Measurements from ENCODE around the gene TEFM. TPM values are rescaled to one million over a fixed set of nuclear protein-coding genes. Genes with fewer than 3 reads are reported as not detected.

TEFM gene
- total and polyA plus RNA-seq, 2 of the 8 experiments (the other 6 are each of a cell fraction or from before 2014, with no cell fraction given): 6.1 to 10.9 TPM

DNA sequence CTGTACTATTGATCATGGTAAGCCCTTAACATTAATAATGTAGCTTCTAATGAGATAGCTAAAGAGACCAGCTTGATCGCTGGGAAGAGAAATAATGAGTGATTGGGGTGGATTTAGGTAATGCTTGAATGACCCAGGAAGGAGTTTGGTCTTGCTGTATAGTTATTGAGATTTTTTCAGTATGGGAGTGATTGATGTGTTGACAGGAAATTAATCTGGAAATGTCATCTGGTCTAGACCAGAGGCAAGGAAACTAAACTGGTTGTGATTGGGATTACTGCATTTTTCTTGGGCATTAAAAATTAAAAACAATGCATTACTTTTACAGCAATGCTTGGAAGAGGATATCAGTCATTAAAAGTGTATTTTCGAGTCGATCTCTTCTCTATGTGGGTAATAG, 11.8 kb downstream of the TEFM start:
- H4K91ac ChIP-seq (replicated peaks; ENCODE audit: insufficient read length, low read length): no peak overlapping the region
- no peak overlapping the region for H3K14ac ChIP-seq (ENCODE audit: insufficient read length)
- H3K36me3 ChIP-seq (ENCODE audit: control insufficient read depth in 2 of 4, insufficient read depth in 4 of 4, low read length in 3 of 4): peaks cover 3 to 61% (median 10%) of the 10 kb centered on the region in 4 experiments; a peak in 6 of 8 replicates
- no peaks in the 10 kb centered on the region for H3K79me1 ChIP-seq (ENCODE audit: low read depth, low read length)
- H3K4me3 ChIP-seq (ENCODE audit: extremely low read depth in 1 of 4, insufficient read depth in 2 of 4, low read depth in 3 of 4, low read length in 4 of 4): no peak overlapping the region
- H2BK15ac ChIP-seq (ENCODE audit: low read length): no peak overlapping the region
- CTCF ChIA-PET (ENCODE audit: partially characterized antibody): interaction anchor here (0.9 to 1.7 kb wide), 2 partner anchors 11 to 16 kb away, joined by 3 to 4 read pairs; no protein-coding TSS in a partner anchor
- no peak overlapping the region for H2BK12ac ChIP-seq (ENCODE audit: low read depth, low read length)
- no peak overlapping the region for H3K27ac ChIP-seq (ENCODE audit: low read depth, low read length)
- H3K9me3 ChIP-seq (ENCODE audit: insufficient read depth in 2 of 2, low read depth in 1 of 2, low read length in 1 of 2): no peaks in the 10 kb centered on the region
- H4K5ac ChIP-seq (ENCODE audit: insufficient read length, low read depth, low read length): no peak overlapping the region
- TF ChIP-seq POLR2AphosphoS5 (IDR thresholded peaks at IDR 0.05; ENCODE audit: low read depth, low read length): no peak
- no peak for TF ChIP-seq CHD2 (IDR thresholded peaks at IDR 0.05; ENCODE audit: low read length)
- TF ChIP-seq, protein P1, sequence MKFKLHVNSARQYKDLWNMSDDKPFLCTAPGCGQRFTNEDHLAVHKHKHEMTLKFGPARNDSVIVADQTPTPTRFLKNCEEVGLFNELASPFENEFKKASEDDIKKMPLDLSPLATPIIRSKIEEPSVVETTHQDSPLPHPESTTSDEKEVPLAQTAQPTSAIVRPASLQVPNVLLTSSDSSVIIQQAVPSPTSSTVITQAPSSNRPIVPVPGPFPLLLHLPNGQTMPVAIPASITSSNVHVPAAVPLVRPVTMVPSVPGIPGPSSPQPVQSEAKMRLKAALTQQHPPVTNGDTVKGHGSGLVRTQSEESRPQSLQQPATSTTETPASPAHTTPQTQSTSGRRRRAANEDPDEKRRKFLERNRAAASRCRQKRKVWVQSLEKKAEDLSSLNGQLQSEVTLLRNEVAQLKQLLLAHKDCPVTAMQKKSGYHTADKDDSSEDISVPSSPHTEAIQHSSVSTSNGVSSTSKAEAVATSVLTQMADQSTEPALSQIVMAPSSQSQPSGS (IDR thresholded peaks at IDR 0.05; ENCODE audit: low read length): no peak
- no peak for TF ChIP-seq MAFK (IDR thresholded peaks at IDR 0.05; ENCODE audit: low read depth, low read length)
- TF ChIP-seq, protein P2, sequence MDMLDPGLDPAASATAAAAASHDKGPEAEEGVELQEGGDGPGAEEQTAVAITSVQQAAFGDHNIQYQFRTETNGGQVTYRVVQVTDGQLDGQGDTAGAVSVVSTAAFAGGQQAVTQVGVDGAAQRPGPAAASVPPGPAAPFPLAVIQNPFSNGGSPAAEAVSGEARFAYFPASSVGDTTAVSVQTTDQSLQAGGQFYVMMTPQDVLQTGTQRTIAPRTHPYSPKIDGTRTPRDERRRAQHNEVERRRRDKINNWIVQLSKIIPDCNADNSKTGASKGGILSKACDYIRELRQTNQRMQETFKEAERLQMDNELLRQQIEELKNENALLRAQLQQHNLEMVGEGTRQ (IDR thresholded peaks at IDR 0.05; ENCODE audit: low read length): no peak
- no peak for TF ChIP-seq SIX5 (IDR thresholded peaks at IDR 0.05; ENCODE audit: low read depth, low read length)
- no peak for TF ChIP-seq GTF2F1 (IDR thresholded peaks at IDR 0.05; ENCODE audit: borderline replicate concordance, low read depth, low read length)
- no peak for TF ChIP-seq ZNF274 (IDR thresholded peaks at IDR 0.05; ENCODE audit: borderline replicate concordance, extremely low read depth, low read length)
- no peak for TF ChIP-seq PHF8 (conservative IDR thresholded peaks at IDR 0.05; ENCODE audit: low read depth, low read length)
- TF ChIP-seq EP300 (IDR thresholded peaks at IDR 0.05; ENCODE audit: borderline replicate concordance in 1 of 2, low read depth in 2 of 2, low read length in 2 of 2): no peak
- H3K4me2 ChIP-seq (ENCODE audit: insufficient read depth in 1 of 2, low read depth in 2 of 2, low read length in 2 of 2): no peak overlapping the region
- H2BK5ac ChIP-seq (ENCODE audit: low read depth, low read length): no peak overlapping the region
- H4K8ac ChIP-seq (ENCODE audit: extremely low read depth, insufficient read depth, low read length): no peak overlapping the region
- H2BK120ac ChIP-seq (replicated peaks; ENCODE audit: low read depth, low read length): no peak overlapping the region
- 90% methylated on average over 3 of the region's 3 CpGs; no CpG with 5 or more reads in 1 of the 2 experiments for WGBS, 2 experiments (ENCODE audit: extremely low coverage in 1 of 2, insufficient coverage in 1 of 2, insufficient read length in 1 of 2, insufficient replicate concordance in 2 of 2, low coverage in 1 of 2, low lambda C conversion rate in 2 of 2, missing lambda C conversion rate in 1 of 2)
- H3K4me1 ChIP-seq (replicated peaks in 1 of 4; ENCODE audit: control insufficient read depth in 3 of 4, insufficient read depth in 4 of 4, low read length in 3 of 4): no peaks in the 10 kb centered on the region
- no peak overlapping the region for H3K4ac ChIP-seq (replicated peaks; ENCODE audit: insufficient read length, low read depth, low read length)
- H3K27me3 ChIP-seq (replicated peaks in 1 of 4; ENCODE audit: control insufficient read depth in 3 of 4, extremely low read depth in 1 of 4, insufficient read depth in 3 of 4, low read length in 3 of 4): no peaks in the 10 kb centered on the region
- H3K23me2 ChIP-seq (ENCODE audit: low read depth, low read length): no peaks in the 10 kb centered on the region
- no peak overlapping the region for H3K23ac ChIP-seq (ENCODE audit: insufficient read length)
- FAIRE-seq: no peak
- H3K79me2 ChIP-seq (ENCODE audit: control insufficient read depth in 1 of 2, insufficient read depth in 2 of 2, low read length in 2 of 2): no peaks in the 10 kb centered on the region
- H3K18ac ChIP-seq (ENCODE audit: extremely low read depth, low read length): no peak overlapping the region
- no peaks in the 10 kb centered on the region for H4K20me1 ChIP-seq (replicated peaks in 1 of 2; ENCODE audit: control insufficient read depth in 1 of 2, insufficient read depth in 2 of 2, low read length in 2 of 2)
- DNase-seq (ENCODE audit: low read depth in 1 of 2, low spot score in 2 of 2): no peak
- no peak overlapping the region for H2AFZ ChIP-seq (ENCODE audit: low read length)
- no peak overlapping the region for H3K9ac ChIP-seq (replicated peaks in 1 of 4; ENCODE audit: extremely low read depth in 1 of 4, low read depth in 3 of 4, low read length in 3 of 4)
- POLR2A ChIA-PET (ENCODE audit: partially characterized antibody): interaction anchor here (1.8 kb wide), 1 partner anchor 22 kb away, joined by 4 read pairs; no protein-coding TSS in a partner anchor
- no peak overlapping the region for H3K56ac ChIP-seq (replicated peaks; ENCODE audit: insufficient read length, low read depth, low read length)
- H2BK20ac ChIP-seq (ENCODE audit: low read length): no peak overlapping the region
- no peak overlapping the region for H2AK5ac ChIP-seq (ENCODE audit: low read depth, low read length)
